ENCODE measurements around the gene PRRC2B.
A peak's percentile ranks its signal among the peaks of the same experiment; 100 is the strongest.
"Not testable (repeated sequence)": the region's sequence is repeated elsewhere in the genome, so short reads cannot be mapped to it uniquely, and the experiment has no call there.

The PRRC2B gene

GRCh38 chr9:131387394-131387793 is 6.5 kb upstream of the PRRC2B start:
- no peaks in the 10 kb centered on the region for H3K36me3 ChIP-seq (ENCODE audit: control insufficient read depth, insufficient read depth, low read length)
- H3K9me3 ChIP-seq (ENCODE audit: control insufficient read depth, insufficient read depth, low read length), result no peaks in the 10 kb centered on the region
- no peak overlapping the region for H3K9ac ChIP-seq (ENCODE audit: low read depth, low read length)
- H3K4me3 ChIP-seq (ENCODE audit: low read depth, low read length), result no peak overlapping the region
- no peak overlapping the region for H3K27ac ChIP-seq (ENCODE audit: low read depth, low read length)
- H3K27me3 ChIP-seq (ENCODE audit: control insufficient read depth, insufficient read depth, low read length), result no peaks in the 10 kb centered on the region
- peaks cover 11% of the 10 kb centered on the region for H3K4me1 ChIP-seq (ENCODE audit: control insufficient read depth, insufficient read depth, low read length)

GRCh38 chr9:131391020-131391419 is 2.9 kb upstream of the PRRC2B start:
- H3K9me3 ChIP-seq (ENCODE audit: control insufficient read depth, insufficient read depth, low read length), result no peaks in the 10 kb centered on the region
- H3K9ac ChIP-seq (ENCODE audit: low read depth, low read length), result no peak overlapping the region
- H3K36me3 ChIP-seq (ENCODE audit: control insufficient read depth, insufficient read depth, low read length), result no peaks in the 10 kb centered on the region
- H3K27me3 ChIP-seq (ENCODE audit: control insufficient read depth, insufficient read depth, low read length), result no peaks in the 10 kb centered on the region
- peaks cover 17% of the 10 kb centered on the region; the same call in 1 of the 2 replicates for H3K4me1 ChIP-seq (ENCODE audit: control insufficient read depth, insufficient read depth, low read length)
- no peak overlapping the region for H3K4me3 ChIP-seq (ENCODE audit: low read depth, low read length)
- no peak overlapping the region for H3K27ac ChIP-seq (ENCODE audit: low read depth, low read length)

- no peak overlapping the region for H3K4me3 ChIP-seq (ENCODE audit: low read depth, low read length)
- H3K27me3 ChIP-seq (ENCODE audit: control insufficient read depth, insufficient read depth, low read length), result no peaks in the 10 kb centered on the region
- H3K27ac ChIP-seq (ENCODE audit: low read depth, low read length), result no peak overlapping the region
- H3K9me3 ChIP-seq (ENCODE audit: control insufficient read depth, insufficient read depth, low read length), result no peaks in the 10 kb centered on the region
- H3K4me1 ChIP-seq (ENCODE audit: control insufficient read depth, insufficient read depth, low read length), result peaks cover 18% of the 10 kb centered on the region
- no peaks in the 10 kb centered on the region for H3K36me3 ChIP-seq (ENCODE audit: control insufficient read depth, insufficient read depth, low read length)
- no peak overlapping the region for H3K9ac ChIP-seq (ENCODE audit: low read depth, low read length)
Observed at GRCh38 chr9:131391504-131391903, 2.4 kb upstream of the PRRC2B start.

GRCh38 chr9:131394464-131395156 is 724 bp downstream of the PRRC2B start:
- Histone ChIP-seq H3K36me3 (ENCODE audit: control insufficient read depth, insufficient read depth, low read length) (peaks cover 10% of the 10 kb centered on the region), H3K27me3 (ENCODE audit: control insufficient read depth, insufficient read depth, low read length) (no peaks in the 10 kb centered on the region), H3K4me3 (ENCODE audit: low read depth, low read length) (peak overlapping the region; percentile 78), H3K27ac (ENCODE audit: low read depth, low read length) (peak overlapping the region; percentile 93), H3K9me3 (ENCODE audit: control insufficient read depth, insufficient read depth, low read length) (no peaks in the 10 kb centered on the region), H3K4me1 (ENCODE audit: control insufficient read depth, insufficient read depth, low read length) (peaks cover 39% of the 10 kb centered on the region), H3K9ac (ENCODE audit: low read depth, low read length) (peak overlapping the region; percentile 80)

GRCh38 chr9:131395157-131396098 is 1.5 kb downstream of the PRRC2B start:
- peaks cover 40% of the 10 kb centered on the region for H3K4me1 ChIP-seq (ENCODE audit: control insufficient read depth, insufficient read depth, low read length)

GRCh38 chr9:131396099-131396479 is 2.2 kb downstream of the PRRC2B start:
- peak overlapping the region; percentile 80 for H3K9ac ChIP-seq (ENCODE audit: low read depth, low read length)
- H3K27me3 ChIP-seq (ENCODE audit: control insufficient read depth, insufficient read depth, low read length); H3K9me3 ChIP-seq (ENCODE audit: control insufficient read depth, insufficient read depth, low read length); H3K36me3 ChIP-seq (ENCODE audit: control insufficient read depth, insufficient read depth, low read length): not testable (repeated sequence)
- H3K4me3 ChIP-seq (ENCODE audit: low read depth, low read length), result peak overlapping the region; percentile 78
- peaks cover 46% of the 10 kb centered on the region for H3K4me1 ChIP-seq (ENCODE audit: control insufficient read depth, insufficient read depth, low read length)
- H3K27ac ChIP-seq (ENCODE audit: low read depth, low read length), result peak overlapping the region; percentile 93

More at GRCh38 chr9:131395157-131396098, 1.5 kb downstream of the PRRC2B start:
- H3K4me3 ChIP-seq (ENCODE audit: low read depth, low read length), result peak overlapping the region; percentile 78
- no peaks in the 10 kb centered on the region for H3K27me3 ChIP-seq (ENCODE audit: control insufficient read depth, insufficient read depth, low read length)
- H3K9ac ChIP-seq (ENCODE audit: low read depth, low read length), result peak overlapping the region; percentile 80
- peaks cover 10% of the 10 kb centered on the region for H3K36me3 ChIP-seq (ENCODE audit: control insufficient read depth, insufficient read depth, low read length)
- H3K9me3 ChIP-seq (ENCODE audit: control insufficient read depth, insufficient read depth, low read length), result no peaks in the 10 kb centered on the region
- H3K27ac ChIP-seq (ENCODE audit: low read depth, low read length), result peak overlapping the region; percentile 93

- H3K27me3 ChIP-seq (ENCODE audit: control insufficient read depth, insufficient read depth, low read length), result no peaks in the 10 kb centered on the region
- H3K9ac ChIP-seq (ENCODE audit: low read depth, low read length), result peak overlapping the region; percentile 9
- peaks cover 48% of the 10 kb centered on the region for H3K4me1 ChIP-seq (ENCODE audit: control insufficient read depth, insufficient read depth, low read length)
- peak overlapping the region; percentile 77 for H3K27ac ChIP-seq (ENCODE audit: low read depth, low read length)
- H3K4me3 ChIP-seq (ENCODE audit: low read depth, low read length), result peak overlapping the region; percentile 78
- H3K36me3 ChIP-seq (ENCODE audit: control insufficient read depth, insufficient read depth, low read length), result peaks cover 10% of the 10 kb centered on the region
- H3K9me3 ChIP-seq (ENCODE audit: control insufficient read depth, insufficient read depth, low read length), result no peaks in the 10 kb centered on the region
Observed at GRCh38 chr9:131396626-131397025, 2.7 kb downstream of the PRRC2B start.

- peak overlapping the region; percentile 9 for H3K9ac ChIP-seq (ENCODE audit: low read depth, low read length)
- peaks cover 10% of the 10 kb centered on the region for H3K36me3 ChIP-seq (ENCODE audit: control insufficient read depth, insufficient read depth, low read length)
- no peaks in the 10 kb centered on the region for H3K27me3 ChIP-seq (ENCODE audit: control insufficient read depth, insufficient read depth, low read length)
- peak overlapping the region; percentile 77 for H3K27ac ChIP-seq (ENCODE audit: low read depth, low read length)
- H3K4me3 ChIP-seq (ENCODE audit: low read depth, low read length), result peak overlapping the region; percentile 78
- H3K4me1 ChIP-seq (ENCODE audit: control insufficient read depth, insufficient read depth, low read length), result peaks cover 53% of the 10 kb centered on the region
- H3K9me3 ChIP-seq (ENCODE audit: control insufficient read depth, insufficient read depth, low read length), result no peaks in the 10 kb centered on the region
Observed at GRCh38 chr9:131397100-131397790, 3.4 kb downstream of the PRRC2B start.

- Histone ChIP-seq H3K9ac (ENCODE audit: low read depth, low read length) (no peak overlapping the region), H3K4me1 (ENCODE audit: control insufficient read depth, insufficient read depth, low read length) (peaks cover 53% of the 10 kb centered on the region), H3K27me3 (ENCODE audit: control insufficient read depth, insufficient read depth, low read length) (no peaks in the 10 kb centered on the region), H3K9me3 (ENCODE audit: control insufficient read depth, insufficient read depth, low read length) (no peaks in the 10 kb centered on the region), H3K4me3 (ENCODE audit: low read depth, low read length) (no peak overlapping the region), H3K27ac (ENCODE audit: low read depth, low read length) (peak overlapping the region; percentile 57), H3K36me3 (ENCODE audit: control insufficient read depth, insufficient read depth, low read length) (peaks cover 10% of the 10 kb centered on the region)
Observed at GRCh38 chr9:131398204-131398603, 4.3 kb downstream of the PRRC2B start.

- no peaks in the 10 kb centered on the region for H3K27me3 ChIP-seq (ENCODE audit: control insufficient read depth, insufficient read depth, low read length)
- H3K27ac ChIP-seq (ENCODE audit: low read depth, low read length), result no peak overlapping the region
- H3K36me3 ChIP-seq (ENCODE audit: control insufficient read depth, insufficient read depth, low read length), result peaks cover 10% of the 10 kb centered on the region
- H3K4me3 ChIP-seq (ENCODE audit: low read depth, low read length), result no peak overlapping the region
- H3K9me3 ChIP-seq (ENCODE audit: control insufficient read depth, insufficient read depth, low read length), result no peaks in the 10 kb centered on the region
- H3K4me1 ChIP-seq (ENCODE audit: control insufficient read depth, insufficient read depth, low read length), result peaks cover 65% of the 10 kb centered on the region
- H3K9ac ChIP-seq (ENCODE audit: low read depth, low read length), result no peak overlapping the region
Observed at GRCh38 chr9:131399972-131400371, 6.1 kb downstream of the PRRC2B start.

Data from HUES48 (cell line).